ENCODE results near the gene EFHD2.
"Not testable (repeated sequence)": the region's sequence is repeated elsewhere in the genome, so short reads cannot be mapped to it uniquely, and the experiment has no call there.

The EFHD2 gene

GRCh38 chr1:15370268-15370667, 39.4 kb upstream of the EFHD2 start:
- H3K4me3 ChIP-seq (ENCODE audit: low read length), result no peak overlapping the region
- no peak for DNase-seq (ENCODE audit: low read depth)
- TF ChIP-seq CTCF (conservative IDR thresholded peaks at IDR 0.05; ENCODE audit: low read length), result no peak

GRCh38 chr1:15370781-15371520, 38.7 kb upstream of the EFHD2 start:
- H3K4me3 ChIP-seq (ENCODE audit: low read length), result no peak overlapping the region
- DNase-seq (ENCODE audit: low read depth), result no peak
- no peak for TF ChIP-seq CTCF (conservative IDR thresholded peaks at IDR 0.05; ENCODE audit: low read length)

- no peak for TF ChIP-seq CTCF (conservative IDR thresholded peaks at IDR 0.05; ENCODE audit: low read length)
- H3K4me3 ChIP-seq (ENCODE audit: low read length), result no peak overlapping the region
- no peak for DNase-seq (ENCODE audit: low read depth)
These were observed 37.8 kb upstream of the EFHD2 start for GRCh38 chr1:15371610-15372545.

GRCh38 chr1:15378729-15379128, 31.0 kb upstream of the EFHD2 start:
- no peak for TF ChIP-seq CTCF (conservative IDR thresholded peaks at IDR 0.05; ENCODE audit: low read length)
- no peak for DNase-seq (ENCODE audit: low read depth)

GRCh38 chr1:15379151-15379550, 30.5 kb upstream of the EFHD2 start:
- not testable (repeated sequence) for DNase-seq (ENCODE audit: low read depth); H3K4me3 ChIP-seq (ENCODE audit: low read length)

More at GRCh38 chr1:15378729-15379128, 31.0 kb upstream of the EFHD2 start:
- no peak overlapping the region for H3K4me3 ChIP-seq (ENCODE audit: low read length)

- DNase-seq (ENCODE audit: low read depth), result no peak
- H3K4me3 ChIP-seq (ENCODE audit: low read length), result no peak overlapping the region
- TF ChIP-seq CTCF (conservative IDR thresholded peaks at IDR 0.05; ENCODE audit: low read length), result no peak
These were observed 28.8 kb upstream of the EFHD2 start for GRCh38 chr1:15380601-15381508.

GRCh38 chr1:15381805-15382204, 27.9 kb upstream of the EFHD2 start:
- no peak for TF ChIP-seq CTCF (conservative IDR thresholded peaks at IDR 0.05; ENCODE audit: low read length)
- no peak for DNase-seq (ENCODE audit: low read depth)
- no peak overlapping the region for H3K4me3 ChIP-seq (ENCODE audit: low read length)

Measured in AG10803 (cell line).